ENCODE data around the gene MICU1. TPM values are rescaled to one million over a fixed set of nuclear protein-coding genes. Genes with fewer than 3 reads are reported as not detected.
"Not testable (repeated sequence)": the region's sequence is repeated elsewhere in the genome, so short reads cannot be mapped to it uniquely, and the experiment has no call there.

Gene MICU1
- total RNA-seq, 1 donor from 2014 or later, result 29.2 TPM

DNA sequence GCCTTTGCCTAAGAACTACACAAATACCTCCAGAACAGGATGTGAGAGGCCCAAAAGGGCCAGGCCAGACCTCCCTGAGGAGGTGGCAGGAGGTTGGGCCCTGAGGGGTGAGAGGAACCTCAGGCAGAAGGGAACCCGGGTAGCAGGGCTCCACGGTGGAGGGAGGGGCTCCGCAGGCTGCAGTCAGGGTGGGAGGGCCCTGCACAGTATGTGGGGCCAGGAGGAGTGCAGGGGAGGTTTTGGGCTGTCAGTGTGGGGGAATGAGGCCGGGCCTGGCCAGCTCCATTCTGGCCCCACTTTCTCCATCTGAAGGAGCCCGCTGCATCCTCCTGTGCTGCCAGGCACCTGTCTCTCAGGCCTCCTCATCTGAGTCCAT lies 297.1 kb downstream of the MICU1 start:
- no peaks in the 10 kb centered on the region for H3K9me3 ChIP-seq
- peaks cover 80% of the 10 kb centered on the region for H3K4me1 ChIP-seq
- no peak for DNase-seq (ENCODE audit: extremely low spot score in 2 of 2)
- H3K4me3 ChIP-seq, result no peak overlapping the region
- TF ChIP-seq POLR2AphosphoS5 (IDR thresholded peaks at IDR 0.05; ENCODE audit: insufficient read depth in 1 of 2, low read depth in 1 of 2), result no peak
- H3K27ac ChIP-seq, result peak overlapping the region; percentile 36
- H3K36me3 ChIP-seq, result no peaks in the 10 kb centered on the region
- no peaks in the 10 kb centered on the region for H3K27me3 ChIP-seq
- intact Hi-C loops (cut with DNase I), result no loop called here

DNA sequence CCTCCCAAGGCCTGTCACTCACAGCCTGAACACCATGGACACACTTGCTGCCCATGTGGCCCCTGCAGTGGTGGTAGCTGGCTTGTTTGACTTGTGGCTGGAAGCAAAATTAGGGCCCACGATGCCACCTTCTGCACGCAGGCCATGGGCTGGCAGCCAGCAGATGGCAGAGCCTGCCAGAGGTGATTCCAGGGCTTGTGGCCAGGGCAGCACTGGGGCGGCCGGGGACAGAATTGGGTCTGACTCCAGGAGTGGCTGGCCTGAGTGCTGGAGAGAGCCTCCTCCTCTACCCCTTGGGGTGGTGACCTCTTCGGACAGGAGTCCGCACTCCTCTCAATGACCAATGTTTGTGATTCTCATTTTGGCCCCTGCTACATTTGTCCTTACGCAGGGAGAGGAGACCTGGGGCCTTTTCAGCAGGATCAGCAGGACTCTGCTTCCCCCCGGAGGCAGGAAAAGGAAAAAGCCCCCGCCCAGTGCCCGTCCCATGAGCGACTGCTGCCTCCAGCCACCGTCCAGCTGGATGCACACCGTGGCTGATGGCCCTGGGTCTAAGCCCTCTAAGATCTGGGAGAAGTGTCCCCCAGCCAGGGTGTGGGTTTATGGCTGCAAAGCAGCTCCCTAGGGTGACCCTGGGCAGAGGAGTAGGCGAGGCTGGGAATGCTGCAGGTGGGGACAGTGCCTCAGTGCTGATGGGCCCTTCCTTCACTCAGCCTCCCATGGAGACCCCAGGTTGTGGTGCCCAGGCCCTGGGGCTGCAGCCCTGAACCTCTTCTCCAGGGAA lies 297.6 kb downstream of the MICU1 start:
- H3K4me1 ChIP-seq, result peaks cover 81% of the 10 kb centered on the region
- H3K4me3 ChIP-seq, result no peak overlapping the region
- no peaks in the 10 kb centered on the region for H3K9me3 ChIP-seq
- TF ChIP-seq POLR2AphosphoS5 (IDR thresholded peaks at IDR 0.05; ENCODE audit: insufficient read depth in 1 of 2, low read depth in 1 of 2), result peak in 1 of 2 donors; percentile 43
- no peak for TF ChIP-seq POLR2A (IDR thresholded peaks at IDR 0.05)
- TF ChIP-seq, protein P1, sequence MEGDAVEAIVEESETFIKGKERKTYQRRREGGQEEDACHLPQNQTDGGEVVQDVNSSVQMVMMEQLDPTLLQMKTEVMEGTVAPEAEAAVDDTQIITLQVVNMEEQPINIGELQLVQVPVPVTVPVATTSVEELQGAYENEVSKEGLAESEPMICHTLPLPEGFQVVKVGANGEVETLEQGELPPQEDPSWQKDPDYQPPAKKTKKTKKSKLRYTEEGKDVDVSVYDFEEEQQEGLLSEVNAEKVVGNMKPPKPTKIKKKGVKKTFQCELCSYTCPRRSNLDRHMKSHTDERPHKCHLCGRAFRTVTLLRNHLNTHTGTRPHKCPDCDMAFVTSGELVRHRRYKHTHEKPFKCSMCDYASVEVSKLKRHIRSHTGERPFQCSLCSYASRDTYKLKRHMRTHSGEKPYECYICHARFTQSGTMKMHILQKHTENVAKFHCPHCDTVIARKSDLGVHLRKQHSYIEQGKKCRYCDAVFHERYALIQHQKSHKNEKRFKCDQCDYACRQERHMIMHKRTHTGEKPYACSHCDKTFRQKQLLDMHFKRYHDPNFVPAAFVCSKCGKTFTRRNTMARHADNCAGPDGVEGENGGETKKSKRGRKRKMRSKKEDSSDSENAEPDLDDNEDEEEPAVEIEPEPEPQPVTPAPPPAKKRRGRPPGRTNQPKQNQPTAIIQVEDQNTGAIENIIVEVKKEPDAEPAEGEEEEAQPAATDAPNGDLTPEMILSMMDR (IDR thresholded peaks at IDR 0.05), result peak; percentile 29 to 54 (median 29)
- no peak for DNase-seq (ENCODE audit: extremely low spot score in 2 of 2)
- intact Hi-C loops (cut with DNase I), result no loop called here
- H3K27ac ChIP-seq, result peak overlapping the region; percentile 36
- H3K36me3 ChIP-seq, result no peaks in the 10 kb centered on the region
- no peaks in the 10 kb centered on the region for H3K27me3 ChIP-seq

DNA sequence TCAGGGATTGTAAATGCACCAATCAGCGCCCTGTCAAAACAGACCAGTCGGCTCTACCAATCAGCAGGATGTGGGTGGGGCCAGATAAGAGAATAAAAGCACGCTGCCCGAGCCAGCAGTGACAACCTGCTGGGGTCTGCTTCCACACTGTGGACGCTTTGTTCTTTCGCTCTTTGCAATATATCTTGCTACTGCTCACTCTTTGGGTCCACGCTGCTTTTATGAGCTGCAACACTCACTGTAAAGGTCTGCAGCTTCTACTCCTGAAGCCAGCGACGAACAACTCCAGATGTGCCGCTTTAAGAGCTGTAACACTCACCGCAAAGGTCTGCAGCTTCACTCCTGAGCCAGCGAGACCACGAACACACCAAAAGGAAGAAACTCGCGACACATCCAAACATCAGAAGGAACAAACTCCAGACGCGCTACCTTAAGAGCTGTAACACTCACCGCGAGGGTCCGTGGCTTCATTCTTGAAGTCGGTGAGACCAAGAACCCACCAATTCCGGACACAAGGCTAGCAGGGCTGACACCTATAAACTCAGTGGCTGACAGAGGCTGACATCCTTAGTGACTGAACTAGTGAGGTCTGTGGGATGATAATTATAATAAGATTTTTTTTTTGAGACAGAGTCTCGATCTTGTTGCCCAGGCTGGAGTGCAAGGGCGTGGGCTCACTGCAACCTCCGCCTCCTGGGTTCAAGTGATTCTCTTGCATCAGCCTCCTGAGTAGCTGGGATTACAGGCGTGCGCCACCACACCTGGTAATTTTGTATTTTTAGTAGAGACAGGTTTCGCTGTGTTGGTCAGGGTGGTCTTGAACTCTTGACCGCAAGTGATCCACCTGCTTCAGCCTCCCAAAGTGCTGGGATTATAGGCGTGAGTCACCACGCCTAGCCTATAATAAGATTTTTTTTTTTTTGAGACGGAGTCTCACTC lies 298.9 kb downstream of the MICU1 start:
- H3K4me3 ChIP-seq; H3K27ac ChIP-seq; intact Hi-C loops (cut with DNase I); DNase-seq (ENCODE audit: extremely low spot score in 2 of 2); H3K36me3 ChIP-seq; H3K9me3 ChIP-seq; H3K27me3 ChIP-seq: not testable (repeated sequence)
- H3K4me1 ChIP-seq, result peaks cover 82% of the 10 kb centered on the region

DNA sequence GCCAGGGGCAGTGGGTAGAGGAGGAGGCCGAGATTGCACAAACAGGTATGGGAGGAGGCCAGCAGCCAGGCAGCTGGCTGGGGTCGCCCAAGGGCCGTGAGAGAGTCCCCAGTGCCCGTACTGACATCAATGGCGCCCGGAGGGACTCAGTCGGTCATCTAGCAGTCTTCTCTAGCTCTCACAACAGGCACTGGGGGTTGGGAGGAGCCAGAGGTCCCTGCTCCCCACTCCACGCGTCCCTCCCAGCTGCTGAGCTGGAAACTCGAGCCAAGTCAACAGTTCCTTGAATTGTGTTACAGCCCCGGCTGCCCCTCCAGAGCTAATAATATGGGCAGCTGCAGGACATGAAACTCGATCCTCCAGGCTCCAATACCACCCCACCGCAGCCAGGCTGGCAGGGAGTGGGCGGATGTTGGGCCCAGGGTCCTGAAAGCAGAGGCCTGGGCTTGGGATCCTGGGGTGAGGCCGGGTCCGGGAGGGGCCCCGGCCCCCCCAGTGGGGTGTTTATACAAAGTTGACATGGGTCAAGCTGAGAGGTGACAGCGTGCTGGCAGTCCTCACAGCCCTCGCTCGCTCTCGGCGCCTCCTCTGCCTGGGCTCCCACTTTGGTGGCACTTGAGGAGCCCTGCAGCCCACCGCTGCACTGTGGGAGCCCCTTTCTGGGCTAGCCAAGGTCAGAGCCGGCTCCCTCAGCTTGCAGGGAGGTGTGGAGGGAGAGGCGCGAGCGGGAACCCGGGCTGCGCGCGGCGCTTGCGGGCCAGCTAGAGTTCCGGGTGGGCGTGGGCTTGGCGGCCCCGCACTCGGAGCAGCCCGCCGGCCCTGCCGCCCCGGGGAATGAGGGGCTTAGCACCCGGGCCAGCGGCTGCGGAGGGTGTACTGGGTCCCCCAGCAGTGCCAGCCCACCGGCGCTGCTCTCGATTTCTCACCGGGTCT lies 300.4 kb downstream of the MICU1 start:
- peaks cover 83% of the 10 kb centered on the region for H3K4me1 ChIP-seq
- H3K36me3 ChIP-seq; H3K27me3 ChIP-seq; H3K9me3 ChIP-seq; H3K4me3 ChIP-seq; DNase-seq (ENCODE audit: extremely low spot score in 2 of 2); intact Hi-C loops (cut with DNase I): not testable (repeated sequence)
- H3K27ac ChIP-seq, result peak overlapping the region; percentile 51
- peak; percentile 26 to 45 for TF ChIP-seq POLR2AphosphoS5 (IDR thresholded peaks at IDR 0.05; ENCODE audit: insufficient read depth in 1 of 2, low read depth in 1 of 2)

DNA sequence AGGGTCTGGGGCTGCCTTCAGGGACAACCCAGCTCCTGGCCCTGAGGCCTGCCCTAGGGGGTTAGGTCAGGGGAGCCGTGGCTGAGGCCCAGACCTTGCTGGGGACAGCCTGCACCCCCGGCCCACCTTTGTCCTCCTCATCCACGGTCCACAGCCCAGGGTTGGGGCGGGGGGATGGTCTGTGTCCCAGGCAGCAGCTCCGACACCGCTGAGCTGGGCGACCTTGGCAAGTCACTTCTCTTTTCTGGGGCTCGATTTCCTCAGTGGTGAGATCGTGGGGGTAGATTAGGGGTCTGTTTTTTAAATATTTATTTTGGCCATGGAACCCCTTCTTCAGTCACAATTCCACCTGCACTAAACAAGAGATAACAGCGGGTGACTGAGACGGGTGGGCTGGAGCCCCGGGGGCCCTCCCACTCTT lies 302.1 kb downstream of the MICU1 start:
- intact Hi-C loops (cut with DNase I), result loop anchor here (5.0 kb wide), 3 partner anchors 46 to 106 kb away; partner anchors contain the start of genes ANAPC16 and ASCC1
- TF ChIP-seq POLR2AphosphoS5 (IDR thresholded peaks at IDR 0.05; ENCODE audit: insufficient read depth in 1 of 2, low read depth in 1 of 2), result no peak
- TF ChIP-seq, protein P1 (IDR thresholded peaks at IDR 0.05), result no peak
- no peak for TF ChIP-seq POLR2A (IDR thresholded peaks at IDR 0.05)

More for the DNA sequence above, 302.1 kb downstream of the MICU1 start:
- H3K27me3 ChIP-seq, result no peaks in the 10 kb centered on the region
- peak overlapping the region; percentile 95 for H3K27ac ChIP-seq
- no peak overlapping the region for H3K4me3 ChIP-seq
- H3K36me3 ChIP-seq, result no peaks in the 10 kb centered on the region
- peaks cover 88% of the 10 kb centered on the region for H3K4me1 ChIP-seq
- no peaks in the 10 kb centered on the region for H3K9me3 ChIP-seq
- DNase-seq (ENCODE audit: extremely low spot score in 2 of 2), result no peak
